HepG2 (cell line): ENCODE data around the gene PDSS2. TPM values are rescaled to one million over a fixed set of nuclear protein-coding genes. Genes with fewer than 3 reads are reported as not detected.
A peak's percentile ranks its signal among the peaks of the same experiment; 100 is the strongest.

Experiments used
- ATAC-seq: fragments of 200-7000 bp; cut with Tn5 transposase; 3 replicates; pipeline ENCODE4 v1.9.1; 2020; ENCODE audit warnings: mild to moderate bottlenecking, moderate library complexity
- BruUV-seq: library from RNA; stranded (reverse); fragments of 400-500 nt; replicated peaks from 2 replicates; lab custom pipeline; 2021; lab: Mats Ljungman, UMichigan
- CTCF ChIA-PET: fragments of 300-600 bp; formaldehyde crosslinking; extraction: SDS; loops from one replicate; lab custom pipeline; 2021; ENCODE audit warnings: low total read pairs, inconsistent platforms, low intra/inter-chr PET ratio; lab: Yijun Ruan, JAX
- POLR2A ChIA-PET: fragments of 350-600 bp; sonication (Branson Sonifier 250); formaldehyde crosslinking; loops from one replicate; lab custom pipeline; 2020; ENCODE audit warnings: antibody characterized with exemption, inconsistent platforms; lab: Yijun Ruan, JAX
- DNase-seq: peaks from one replicate; pipeline ENCODE4 v3.0.0-alpha.2; 2015; ENCODE audit warnings: low spot score
- FAIRE-seq: peaks from 3 replicates; lab custom pipeline; 2011; peaks lifted over from hg19 to GRCh38; lab: Jason Lieb, UNC
- H2AFZ ChIP-seq: one replicate; pipeline ENCODE4 v1.6.1; 2011; ENCODE audit warnings: low read length, inconsistent platforms
- H3K27ac ChIP-seq: fragments of 300-600 bp; 3 replicates; pipeline ENCODE4 v1.8.0; 2011; ENCODE audit warnings: mixed run types, mild to moderate bottlenecking, mixed read lengths, low read length, inconsistent platforms; ENCODE audit not compliant: insufficient read depth; ENCODE audit errors: extremely low read length
- H3K27me3 ChIP-seq, 2 experiments: fragments of 200-600 bp in 1 of 2; 2 replicates in 1 of 2; 3 replicates in 1 of 2; pipeline versions ENCODE4 v1.6.0 to v1.8.0; 2011; ENCODE audit warnings: low read length in 2 of 2, mild to moderate bottlenecking in 2 of 2, moderate library complexity in 2 of 2, inconsistent platforms in 1 of 2; ENCODE audit not compliant: insufficient read depth in 2 of 2, control insufficient read depth in 1 of 2
- H3K36me3 ChIP-seq, 2 experiments: fragments of 200-600 bp in 1 of 2; replicated peaks in 1 of 2; 2 replicates in 1 of 2; 3 replicates in 1 of 2; pipeline versions ENCODE4 v1.5.1 to v1.8.0; 2011; ENCODE audit warnings: low read length in 2 of 2, inconsistent platforms in 1 of 2; ENCODE audit not compliant: insufficient read depth in 2 of 2, control insufficient read depth in 1 of 2
- H3K4me1 ChIP-seq: 2 replicates; pipeline ENCODE4 v1.5.1; 2012; ENCODE audit warnings: low read length, inconsistent platforms; ENCODE audit not compliant: insufficient read depth
- H3K4me2 ChIP-seq: 2 replicates; pipeline ENCODE4 v1.6.0; 2011; ENCODE audit warnings: low read depth, low read length, inconsistent platforms
- H3K4me3 ChIP-seq, 3 experiments: fragments of 200-600 bp in 1 of 3; sonication (generic), shearing (Covaris generic) in 1 of 3; replicated peaks in 1 of 3; 2 replicates each; pipeline ENCODE4 v1.5.1; 2011 to 2016; ENCODE audit warnings: low read length in 3 of 3, inconsistent platforms in 2 of 3, low read depth in 2 of 3, mild to moderate bottlenecking in 2 of 3, control low read depth in 1 of 3, mixed read lengths in 1 of 3; ENCODE audit not compliant: insufficient read depth in 1 of 3
- H3K79me2 ChIP-seq: one replicate; pipeline ENCODE4 v1.6.1; 2011; ENCODE audit warnings: low read length, inconsistent platforms; ENCODE audit not compliant: insufficient read depth
- H3K9ac ChIP-seq: 2 replicates; pipeline ENCODE4 v1.6.0; 2011; ENCODE audit warnings: mild to moderate bottlenecking, low read depth, low read length, inconsistent platforms; ENCODE audit not compliant: insufficient read depth
- H3K9me3 ChIP-seq: 2 replicates; pipeline ENCODE4 v1.5.1; 2012; ENCODE audit warnings: mild to moderate bottlenecking, low read length
- H4K20me1 ChIP-seq: 2 replicates; pipeline ENCODE4 v1.6.0; 2011; ENCODE audit warnings: inconsistent platforms, mild to moderate bottlenecking, low read length, moderate library complexity; ENCODE audit not compliant: insufficient read depth
- AFF4 ChIP-seq: sonication (generic); formaldehyde crosslinking; IDR thresholded peaks from 2 replicates; pipeline ENCODE4 v1.4.0; 2020; ENCODE audit warnings: missing genetic modification reagents
- ARID3A ChIP-seq: IDR thresholded peaks from 2 replicates; pipeline ENCODE4 v1.6.1; 2012; ENCODE audit warnings: low read depth, low read length, improper control_type of control experiment
- ARNTL ChIP-seq: sonication (generic); formaldehyde crosslinking; IDR thresholded peaks from 2 replicates; pipeline ENCODE4 v1.4.0; 2020; ENCODE audit warnings: mild to moderate bottlenecking, missing genetic modification reagents
- FOXA3 ChIP-seq: IDR thresholded peaks from 2 replicates; pipeline ENCODE4 v1.6.1; 2016; ENCODE audit warnings: missing genetic modification reagents, missing compliant biosample characterization
- HNRNPK ChIP-seq: fragments of 200-400 bp; formaldehyde crosslinking; IDR thresholded peaks from 2 replicates; pipeline ENCODE4 v1.6.1; 2018; ENCODE audit warnings: low read length, low read depth, moderate library complexity, mild to moderate bottlenecking; ENCODE audit not compliant: poor library complexity, severe bottlenecking
- PHF21A ChIP-seq: sonication (generic); formaldehyde crosslinking; IDR thresholded peaks from 2 replicates; pipeline ENCODE4 v1.5.0; 2020; ENCODE audit warnings: mild to moderate bottlenecking, missing genetic modification reagents
- REXO4 ChIP-seq: sonication (generic); formaldehyde crosslinking; IDR thresholded peaks from 2 replicates; pipeline ENCODE4 v1.8.0; 2022; ENCODE audit warnings: missing genetic modification reagents, mild to moderate bottlenecking, borderline replicate concordance
- SSRP1 ChIP-seq: IDR thresholded peaks from 2 replicates; pipeline ENCODE4 v1.6.1; 2016; ENCODE audit warnings: control low read depth
- TEAD3 ChIP-seq: optimal IDR thresholded peaks from 2 replicates; pipeline ENCODE3; 2016; ENCODE audit warnings: borderline replicate concordance
- ZFP36L2 ChIP-seq: sonication (generic); formaldehyde crosslinking; IDR thresholded peaks from 2 replicates; pipeline ENCODE4 v1.4.0; 2020; ENCODE audit warnings: missing genetic modification reagents
- ZNF326 ChIP-seq: sonication (generic); formaldehyde crosslinking; IDR thresholded peaks from 2 replicates; pipeline ENCODE4 v1.4.0; 2020; ENCODE audit warnings: missing genetic modification reagents, borderline replicate concordance
- ZNF549 ChIP-seq: sonication (generic); formaldehyde crosslinking; IDR thresholded peaks from 2 replicates; pipeline ENCODE4 v1.5.0; 2020; ENCODE audit warnings: missing genetic modification reagents
- ZNF652 ChIP-seq: IDR thresholded peaks from 2 replicates; pipeline ENCODE4 v1.6.1; 2016; ENCODE audit warnings: low read depth, borderline replicate concordance
- ZNF761 ChIP-seq: sonication (generic); formaldehyde crosslinking; conservative IDR thresholded peaks from 2 replicates; pipeline ENCODE4 v1.4.0; 2020; ENCODE audit warnings: mild to moderate bottlenecking, missing genetic modification reagents
- ZNF878 ChIP-seq: sonication (generic); formaldehyde crosslinking; IDR thresholded peaks from 2 replicates; pipeline ENCODE4 v1.8.1; 2023; ENCODE audit warnings: mild to moderate bottlenecking, missing genetic modification reagents, moderate library complexity
- WGBS: methylation state at CpG from one replicate; pipeline ENCODE4 v1.1.6; 2017; ENCODE audit warnings: low lambda C conversion rate; 5-methylcytosine and 5-hydroxymethylcytosine counted together
- in situ Hi-C: cut with HindIII; loops from 2 replicates; pipeline ENCODE4 v1.10.0; 2017; ENCODE audit warnings: low pct_unique_long_range_greater_than_20kb; ENCODE audit not compliant: extremely low pct_ligation_motif_present
- intact Hi-C: fragments of 100-400 bp; cut with micrococcal nuclease; formaldehyde crosslinking; loops from one replicate; pipeline ENCODE4 v1.10.0; 2022; ENCODE audit not compliant: unreplicated experiment
- polyA plus RNA-seq, 8 experiments: library from polyadenylated mRNA; depleted of rRNA in 3 of 8; stranded (reverse) in 7 of 8; unstranded in 1 of 8; fragments of >200 nt; fragmentation: Illumina TruSeq in 4 of 8; extraction: Trizol in 4 of 8; gene quantifications; 2 replicates each; pipeline versions ENCODE4 v1.2.1 to v1.2.3, GENCODE V29; 2011 to 2016; ENCODE audit warnings: low read depth in 4 of 8, missing spikeins in 1 of 8, mixed read lengths in 1 of 8; ENCODE audit not compliant: insufficient read depth in 1 of 8
- total RNA-seq, 5 experiments: library from RNA; depleted of rRNA; stranded (reverse); fragments of >200 nt; fragmentation: Illumina TruSeq; extraction: Trizol; gene quantifications; 2 replicates each; pipeline ENCODE4 v1.2.3, GENCODE V29; 2016; ENCODE audit warnings: low read depth in 1 of 5

Gene PDSS2
- total and polyA plus RNA-seq, 2 of the 13 experiments (the other 11 are each of a cell fraction or from before 2014, with no cell fraction given) = 16.2 to 17.0 TPM

GRCh38 chr6:107235511-107235910, 223.9 kb downstream of the PDSS2 start:
- no peaks in the 10 kb centered on the region for H3K36me3 ChIP-seq
- DNase-seq (no peak), ATAC-seq (no peak), FAIRE-seq (no peak)
- no TSS peak for BruUV-seq
- no peaks in the 10 kb centered on the region for H4K20me1 ChIP-seq
- TF ChIP-seq PHF21A (CRISPR knock-in tag) (no peak), ARNTL (CRISPR knock-in tag) (no peak), REXO4 (CRISPR knock-in tag) (no peak)
- H3K4me2 ChIP-seq = 0 out of 2 replicates have a peak overlapping the region, but pooled peaks have one; percentile 19
- H3K79me2 ChIP-seq = no peaks in the 10 kb centered on the region
- POLR2A ChIA-PET = no interaction called here
- H3K27me3 ChIP-seq = no peaks in the 10 kb centered on the region
- H3K4me3 ChIP-seq = no peak overlapping the region
- H3K9me3 ChIP-seq = no peaks in the 10 kb centered on the region
- H3K27ac ChIP-seq = no peak overlapping the region
- CTCF ChIA-PET = no interaction called here
- H3K4me1 ChIP-seq = peaks cover 22% of the 10 kb centered on the region
- H2AFZ ChIP-seq = no peak overlapping the region
- in situ Hi-C loops (no loop called here), intact Hi-C loops (no loop called here)
- no peak overlapping the region for H3K9ac ChIP-seq

GRCh38 chr6:107235007-107235406, 224.4 kb downstream of the PDSS2 start:
- Histone ChIP-seq H3K79me2 (no peaks in the 10 kb centered on the region), H3K4me3 (no peak overlapping the region), H3K4me2 (0 out of 2 replicates have a peak overlapping the region, but pooled peaks have one; percentile 19), H3K9me3 (no peaks in the 10 kb centered on the region), H3K27me3 (no peaks in the 10 kb centered on the region), H3K27ac (no peak overlapping the region), H2AFZ (no peak overlapping the region), H3K36me3 (no peaks in the 10 kb centered on the region), H3K4me1 (peaks cover 27% of the 10 kb centered on the region), H3K9ac (no peak overlapping the region), H4K20me1 (no peaks in the 10 kb centered on the region)
- in situ Hi-C loops (no loop called here), intact Hi-C loops (no loop called here)
- WGBS = 8% methylated on average over 2 of the region's 2 CpGs
- CTCF ChIA-PET = interaction anchor here (0.5 kb wide), 1 partner anchor 13 kb away, joined by 3 read pairs; no protein-coding TSS in a partner anchor
- ATAC-seq (no peak; the same call in 1 of the 3 replicates), FAIRE-seq (no peak), DNase-seq (peak; percentile 38)
- POLR2A ChIA-PET = no interaction called here
- BruUV-seq = no TSS peak
- TF ChIP-seq FOXA3 (CRISPR knock-in tag) (peak; percentile 70), ZNF761 (CRISPR knock-in tag) (no peak), HNRNPK (no peak), AFF4 (no peak), ARID3A (no peak), ZNF878 (CRISPR knock-in tag) (no peak), ZNF326 (CRISPR knock-in tag) (no peak), SSRP1 (CRISPR knock-in tag) (no peak), ZNF549 (CRISPR knock-in tag) (no peak), TEAD3 (CRISPR knock-in tag) (no peak), ZFP36L2 (CRISPR knock-in tag) (no peak), ZNF652 (CRISPR knock-in tag) (peak; percentile 97)
